DMS153 treated with DMSO at 0.1 percent for 48 hours (cell line): ENCODE measurements around the gene CBX2.

Experiments used
- DNase-seq: peaks from one replicate; lab custom pipeline; 2025; ENCODE audit not compliant: unreplicated experiment; lab: John Stamatoyannopoulos, UW

The CBX2 gene

DNA sequence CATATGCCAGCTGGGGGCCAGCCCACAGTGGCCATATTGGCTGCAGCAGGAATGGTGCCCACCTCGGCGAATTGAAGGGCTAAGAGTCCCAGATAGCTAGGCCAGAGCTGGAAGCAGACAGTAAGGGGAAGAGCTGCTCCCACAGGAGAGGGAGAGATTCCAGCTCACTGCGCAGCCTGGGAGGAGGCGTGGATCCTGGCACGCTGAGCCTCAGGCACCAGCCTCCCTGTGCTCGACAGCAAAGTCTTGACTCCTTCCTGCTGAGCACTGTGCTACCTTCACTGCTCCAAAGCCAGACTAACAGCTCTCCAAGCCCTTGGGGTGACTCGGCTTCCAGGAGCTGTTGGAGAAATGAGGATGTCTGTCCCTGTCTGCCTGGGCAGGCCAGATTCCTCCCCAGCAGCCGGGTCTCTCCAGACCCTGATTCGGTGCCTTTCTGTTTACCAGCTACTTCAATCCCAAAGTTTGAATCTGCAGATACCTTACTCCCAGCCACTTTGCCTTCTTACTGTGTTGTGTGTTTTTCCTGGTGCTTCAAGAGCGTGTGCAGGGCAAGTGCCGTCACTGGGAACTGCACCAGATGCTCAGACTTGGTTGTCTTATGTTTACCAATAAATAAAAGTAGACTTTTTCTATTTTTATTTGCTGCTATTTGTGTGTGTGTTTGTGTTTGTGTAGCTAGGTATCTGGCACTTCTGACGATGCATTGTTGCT lies 9.1 kb downstream of the CBX2 start:
- no peak for DNase-seq

DNA sequence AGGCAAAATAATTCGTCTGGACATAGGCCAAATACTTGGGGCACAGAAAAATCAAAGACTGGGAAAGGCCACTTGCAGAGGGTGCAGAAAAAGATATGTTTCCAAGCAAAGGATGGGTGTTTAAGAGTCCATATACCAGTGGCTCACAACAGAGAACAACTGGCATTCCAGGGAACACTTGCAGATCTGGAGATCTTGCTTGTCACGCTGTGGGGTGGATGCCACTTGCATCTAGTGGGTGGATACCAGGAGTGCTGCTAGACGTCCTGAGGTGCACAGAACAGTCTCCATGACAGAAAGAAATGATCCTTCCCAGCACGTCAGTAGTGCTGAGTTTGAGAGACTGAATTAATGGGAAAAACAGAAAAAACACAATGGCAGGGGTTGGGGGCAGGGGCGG lies 10.5 kb downstream of the CBX2 start:
- no peak for DNase-seq

DNA sequence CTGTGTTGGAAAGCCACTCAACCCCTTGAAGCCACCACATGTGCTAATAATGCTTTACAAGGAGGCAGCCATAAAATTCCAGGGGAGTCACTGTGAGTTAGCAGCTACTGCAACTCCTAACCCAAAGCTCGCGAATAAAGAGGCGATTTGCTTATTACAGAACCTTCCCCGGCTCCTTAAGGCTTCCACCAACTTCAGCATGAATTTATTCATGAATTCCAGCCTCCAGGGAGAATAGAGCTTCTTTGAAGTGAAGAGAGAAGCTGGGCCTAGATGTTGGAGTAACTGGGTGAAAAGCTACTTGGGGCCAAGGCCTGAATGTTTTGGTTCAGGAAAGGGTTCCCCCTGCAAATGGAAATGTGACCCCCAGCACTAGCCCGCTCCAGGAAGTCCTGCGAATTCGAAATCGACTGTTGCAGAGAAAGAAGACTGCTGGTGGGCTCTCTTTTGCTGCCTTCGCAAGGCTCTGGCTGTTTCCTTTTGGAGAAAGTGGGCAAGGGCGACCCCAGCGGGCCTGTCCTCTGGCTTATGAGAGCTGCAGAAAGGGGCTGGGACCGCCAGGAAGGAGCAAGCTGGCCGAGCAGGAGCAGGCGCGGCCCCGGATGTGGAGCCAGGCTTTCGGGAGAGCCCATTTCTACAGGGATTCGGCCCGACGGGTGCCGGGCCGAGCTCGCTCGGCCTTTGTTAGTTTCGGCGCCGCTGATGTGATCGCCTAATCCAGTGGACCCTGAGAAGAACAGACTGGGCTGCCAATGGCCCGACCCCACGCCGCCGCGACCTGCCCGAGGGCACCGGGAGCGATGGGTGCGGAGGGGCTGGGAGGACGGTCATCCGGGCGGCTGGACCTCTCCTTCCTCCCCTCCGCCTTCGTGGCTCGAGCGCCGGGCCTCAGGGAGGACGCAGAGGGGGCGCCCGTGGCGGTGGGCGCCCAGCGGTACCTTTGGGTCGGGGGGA lies 11.3 kb downstream of the CBX2 start:
- no peak for DNase-seq

DNA sequence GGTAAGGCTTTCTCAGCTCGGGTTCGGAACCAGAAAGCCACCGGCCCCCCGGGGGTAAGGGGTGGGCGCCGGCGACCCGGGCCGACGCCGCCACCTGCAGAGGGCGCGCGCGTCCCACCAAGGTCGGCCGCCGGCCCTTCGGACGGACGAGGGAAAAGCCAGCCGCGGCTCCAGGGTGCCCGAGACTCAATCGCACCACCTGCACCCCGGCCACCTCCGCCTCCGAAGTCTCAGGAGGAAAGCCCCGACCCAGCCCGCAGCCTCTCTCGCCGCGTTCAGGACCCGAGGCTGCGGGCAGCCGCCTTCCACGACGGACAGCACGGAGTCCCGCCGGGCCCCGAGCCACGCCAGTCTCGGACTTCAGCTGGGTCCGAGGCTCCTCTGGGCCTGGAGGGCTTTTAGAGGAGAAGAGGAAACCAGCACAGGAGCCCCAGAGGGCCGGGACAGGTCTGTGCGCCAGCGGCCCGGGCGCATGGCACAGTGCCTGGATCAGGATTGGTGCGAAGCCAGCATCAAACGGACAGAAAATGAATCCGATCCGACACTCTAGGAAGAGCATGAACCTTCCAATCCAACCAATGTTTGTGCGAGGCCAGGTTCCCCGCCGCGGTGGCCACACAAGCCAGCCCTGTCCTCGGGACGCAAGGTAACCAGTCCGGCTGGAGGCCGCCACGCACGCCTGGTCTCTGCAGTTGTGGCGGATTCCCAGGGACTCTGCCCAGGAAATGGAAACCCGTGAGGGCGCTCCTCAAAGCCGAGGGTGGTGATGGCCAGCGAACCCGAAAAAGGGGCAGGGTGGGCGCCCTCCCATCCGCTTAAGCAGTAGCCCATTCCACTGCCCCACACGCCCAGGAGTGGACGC lies 12.2 kb downstream of the CBX2 start:
- no peak for DNase-seq

DNA sequence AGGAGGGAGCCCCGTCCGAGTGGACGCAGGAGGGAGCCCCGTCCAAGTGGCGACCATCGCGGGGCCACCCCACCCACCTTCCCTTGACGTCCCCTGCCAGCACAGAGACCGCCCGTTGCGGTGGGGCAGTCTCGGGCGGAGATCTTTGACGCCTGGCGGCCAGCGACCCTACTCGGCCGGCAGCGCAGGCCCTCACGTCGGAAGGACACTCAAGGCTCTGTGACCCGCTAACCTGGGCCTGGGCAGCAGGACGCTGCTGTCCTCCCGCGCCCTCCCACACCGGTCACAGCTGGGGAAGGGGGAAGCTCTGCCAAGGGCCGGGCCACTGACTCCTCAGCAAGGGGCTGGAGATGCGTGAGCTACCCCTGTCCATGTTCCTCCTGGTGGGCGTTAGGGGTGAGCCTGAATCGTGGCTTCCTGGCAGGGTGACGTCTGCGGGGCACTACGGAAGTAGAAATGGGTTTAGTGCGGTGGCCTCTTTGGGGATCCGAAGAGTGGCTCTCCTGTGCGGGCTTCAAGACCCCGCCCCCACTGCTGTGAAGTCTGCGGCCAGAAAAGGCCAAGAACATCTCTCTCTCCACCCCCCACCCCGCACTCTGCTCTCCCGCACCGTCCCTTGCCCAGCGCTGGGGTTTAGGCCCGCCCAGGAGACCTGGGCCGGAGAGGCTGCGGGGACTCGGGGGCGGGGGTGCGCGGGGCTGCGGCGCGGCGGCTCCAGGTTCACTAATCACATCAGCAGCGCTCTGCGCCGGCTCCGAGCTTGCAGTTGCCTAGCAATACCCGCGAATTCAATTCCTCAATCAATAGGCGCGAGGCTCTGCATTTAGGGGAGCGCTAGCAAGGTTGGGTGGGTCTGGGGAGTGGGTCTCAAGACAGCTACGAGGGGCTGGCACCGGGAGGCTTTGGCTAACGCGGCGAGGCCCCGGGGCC lies 13.1 kb downstream of the CBX2 start:
- no peak for DNase-seq

DNA sequence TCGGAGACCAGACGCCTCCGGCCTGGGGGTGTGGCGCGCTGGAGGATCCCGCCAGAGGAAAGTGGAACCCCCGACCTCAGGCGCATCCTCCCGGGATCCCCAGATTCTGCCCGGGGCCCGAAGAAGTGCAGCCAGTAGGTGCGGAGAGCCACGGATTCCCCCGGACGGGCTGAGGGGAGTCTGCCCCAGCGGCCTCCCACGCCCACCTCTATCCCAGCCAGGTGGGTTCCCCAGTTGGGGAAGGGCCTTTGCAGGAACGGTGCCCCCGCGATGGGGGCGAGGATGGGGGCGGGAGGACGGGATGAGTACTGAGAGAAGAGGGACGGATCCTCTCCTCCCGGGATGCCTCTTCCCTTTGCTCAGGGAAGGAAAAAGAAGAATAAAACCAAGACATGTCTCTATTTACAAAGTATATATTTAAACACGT lies 13.8 kb downstream of the CBX2 start:
- DNase-seq: no peak

DNA sequence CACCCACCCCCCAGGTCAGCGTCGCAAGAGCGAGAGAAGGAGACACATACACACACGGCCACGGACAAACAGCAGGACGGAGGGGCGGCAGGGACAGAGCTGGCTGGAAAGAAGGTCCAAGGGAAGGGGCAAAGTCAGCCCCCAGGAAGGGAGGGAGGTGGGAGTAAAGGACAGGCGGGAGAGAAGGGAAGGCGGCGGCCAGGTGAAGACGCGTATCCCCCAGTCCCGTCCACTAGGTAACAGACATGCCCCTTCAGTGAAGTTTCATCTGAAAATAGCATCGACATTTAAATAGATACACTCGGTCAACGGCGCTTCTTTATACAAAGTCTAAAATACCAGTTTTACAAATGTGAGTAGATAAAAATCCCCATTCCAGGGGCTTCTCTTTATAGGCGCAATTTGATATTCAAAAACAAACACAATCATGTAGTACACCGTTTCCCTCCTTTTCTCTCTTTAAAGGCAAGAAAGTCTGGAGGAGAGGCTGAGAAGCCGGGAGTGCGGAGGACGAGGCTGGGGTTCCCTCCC lies 14.5 kb downstream of the CBX2 start:
- DNase-seq: no peak

DNA sequence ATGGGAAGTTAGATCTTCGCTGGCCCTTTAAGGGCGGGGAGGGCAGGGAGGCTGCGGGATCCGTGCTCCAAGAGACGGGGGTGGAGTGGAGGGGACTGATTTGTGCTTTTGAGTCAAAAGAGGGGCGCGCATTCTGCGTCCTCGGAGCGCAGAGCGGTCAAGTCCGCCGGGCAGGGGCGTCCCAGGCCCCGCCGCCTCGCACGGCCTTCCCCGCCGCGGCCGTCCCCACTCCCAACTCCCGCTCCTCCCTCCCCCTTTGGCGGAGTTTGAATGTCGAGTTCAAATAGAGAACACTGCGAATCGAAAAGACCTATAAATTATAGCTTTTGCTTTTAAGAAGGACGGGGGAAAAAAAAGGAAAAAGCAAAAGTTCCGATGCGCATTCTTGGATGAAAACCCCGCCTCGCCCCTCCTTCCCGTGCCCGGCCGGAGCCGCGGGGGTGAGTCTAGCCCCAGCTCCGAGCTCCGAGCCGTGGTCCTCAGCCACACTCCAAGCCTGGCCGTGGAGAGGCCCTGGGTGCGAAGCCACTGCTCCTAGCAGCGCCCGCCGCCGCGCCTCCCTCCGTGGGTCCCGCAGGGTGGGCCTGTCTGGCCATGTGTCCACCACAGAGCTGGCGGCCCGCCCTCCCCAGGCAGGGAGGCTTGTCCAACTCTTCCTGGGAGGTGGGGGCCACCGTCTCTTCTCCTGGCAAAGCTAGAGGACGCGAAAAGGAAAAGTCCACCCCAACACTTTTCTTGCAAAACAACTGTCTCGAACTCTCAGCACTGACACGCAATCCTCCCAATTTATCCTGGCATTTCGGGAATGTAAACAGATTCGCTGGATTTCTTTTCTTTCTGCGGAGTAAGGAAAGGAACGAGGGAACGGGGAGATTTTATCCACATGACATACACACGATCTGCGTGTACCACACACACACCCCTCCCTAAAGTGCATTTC lies 15.3 kb downstream of the CBX2 start:
- DNase-seq: no peak

DNA sequence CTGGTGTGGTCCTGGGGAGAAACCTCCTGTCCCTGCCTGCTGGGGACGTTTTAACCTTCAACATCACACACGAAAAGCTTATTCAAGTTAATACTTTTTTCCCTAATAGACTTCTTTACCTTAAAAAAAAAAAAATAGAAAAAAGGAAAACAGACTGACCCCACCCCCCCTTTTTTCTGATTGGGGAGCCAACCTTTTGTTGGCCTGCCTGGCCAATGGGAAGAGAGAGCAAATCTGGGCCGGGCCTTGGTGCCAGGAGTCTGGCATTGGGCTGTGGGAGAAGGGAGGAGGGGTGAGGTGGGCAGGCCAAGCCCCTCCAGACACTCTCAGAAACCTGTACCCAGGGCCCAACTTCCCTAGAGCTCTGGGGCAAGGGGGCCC lies 16.0 kb downstream of the CBX2 start:
- no peak for DNase-seq

DNA sequence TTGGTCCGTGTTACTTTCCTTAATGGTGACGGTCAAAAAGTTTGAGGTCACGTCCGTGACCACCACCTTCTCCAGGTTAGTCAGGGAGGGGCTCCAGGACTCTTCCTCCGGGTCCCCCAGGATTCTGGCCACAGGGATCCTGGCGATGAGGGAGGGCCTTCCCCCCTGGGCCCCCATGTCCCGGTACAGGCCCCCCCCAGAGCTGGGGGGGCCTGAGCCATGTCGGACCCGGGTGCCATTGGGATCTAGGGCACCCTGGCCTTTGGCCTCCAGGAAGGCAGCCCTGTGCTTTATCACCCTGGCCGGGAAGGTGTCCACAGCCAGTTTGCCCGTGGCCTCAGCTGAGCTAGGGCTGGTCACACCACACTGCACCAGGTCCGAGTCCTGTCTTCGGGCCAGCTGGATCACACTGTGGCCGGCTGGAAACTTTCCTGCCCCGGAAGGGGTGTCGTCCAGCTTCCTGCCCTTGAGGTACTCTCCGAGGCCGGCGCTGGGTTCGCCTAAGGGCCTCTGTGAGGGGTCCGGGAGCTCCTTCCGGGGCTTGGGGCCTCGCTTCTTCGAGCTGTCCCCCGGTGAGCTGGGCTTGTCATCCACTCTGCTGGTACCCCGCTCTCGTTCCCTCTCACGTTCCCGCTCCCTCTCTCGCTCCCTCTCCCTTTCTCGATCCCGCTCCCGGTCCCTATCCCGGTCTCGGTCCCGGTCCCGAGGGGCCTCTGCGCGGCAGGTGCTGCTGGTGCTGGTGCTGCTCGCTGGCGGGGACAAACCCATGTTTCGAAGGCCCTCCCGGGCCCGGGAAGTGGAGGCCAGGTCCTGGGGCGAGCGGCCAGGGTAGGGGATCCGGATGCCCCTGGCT lies 16.9 kb downstream of the CBX2 start:
- DNase-seq: no peak

DNA sequence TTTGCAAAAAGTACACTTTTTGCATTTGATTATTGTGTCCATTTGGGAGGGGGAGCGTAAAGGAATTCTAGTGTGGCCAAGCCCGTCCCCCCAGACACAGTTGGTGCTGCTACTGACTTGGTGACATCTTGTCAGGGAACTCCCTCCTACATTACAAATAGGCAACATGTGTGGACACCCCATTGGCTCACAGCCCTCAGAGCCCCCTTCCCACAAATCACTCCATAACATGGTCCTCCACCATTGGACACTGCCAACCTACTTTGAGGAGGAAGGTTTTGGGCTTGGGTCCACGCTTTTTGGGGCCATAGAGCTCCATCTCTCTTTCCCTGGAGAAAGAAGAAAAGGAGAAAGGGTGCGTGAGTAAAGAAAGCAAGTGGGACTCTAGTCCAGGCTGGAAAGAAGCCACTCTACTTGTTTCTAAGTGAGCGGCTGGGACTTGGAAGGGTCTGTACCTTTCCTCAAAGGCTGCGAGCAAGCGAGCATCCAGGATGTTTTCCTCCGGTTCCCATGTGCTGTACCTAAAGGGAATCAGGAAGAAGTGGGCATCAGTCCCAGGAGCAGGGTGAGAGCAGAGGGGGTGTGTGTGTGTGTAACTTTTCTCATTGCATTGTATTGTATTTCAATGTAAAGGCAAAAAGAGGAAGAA lies 18.0 kb downstream of the CBX2 start:
- DNase-seq: no peak

DNA sequence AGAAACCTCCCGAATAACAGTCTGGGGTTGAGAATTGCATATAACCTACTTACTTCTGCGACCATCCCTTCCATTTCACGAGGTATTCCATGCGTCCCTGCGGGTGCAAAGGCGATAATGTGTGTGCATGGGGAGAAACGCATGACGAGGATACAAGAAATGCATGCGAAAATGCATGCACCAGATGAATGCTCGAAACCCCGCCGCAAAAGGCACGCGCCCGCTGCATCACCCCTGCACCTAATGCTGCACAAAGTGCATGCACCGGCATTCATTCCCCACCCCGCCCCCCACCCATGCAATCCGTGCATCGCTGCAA lies 18.5 kb downstream of the CBX2 start:
- DNase-seq: no peak

DNA sequence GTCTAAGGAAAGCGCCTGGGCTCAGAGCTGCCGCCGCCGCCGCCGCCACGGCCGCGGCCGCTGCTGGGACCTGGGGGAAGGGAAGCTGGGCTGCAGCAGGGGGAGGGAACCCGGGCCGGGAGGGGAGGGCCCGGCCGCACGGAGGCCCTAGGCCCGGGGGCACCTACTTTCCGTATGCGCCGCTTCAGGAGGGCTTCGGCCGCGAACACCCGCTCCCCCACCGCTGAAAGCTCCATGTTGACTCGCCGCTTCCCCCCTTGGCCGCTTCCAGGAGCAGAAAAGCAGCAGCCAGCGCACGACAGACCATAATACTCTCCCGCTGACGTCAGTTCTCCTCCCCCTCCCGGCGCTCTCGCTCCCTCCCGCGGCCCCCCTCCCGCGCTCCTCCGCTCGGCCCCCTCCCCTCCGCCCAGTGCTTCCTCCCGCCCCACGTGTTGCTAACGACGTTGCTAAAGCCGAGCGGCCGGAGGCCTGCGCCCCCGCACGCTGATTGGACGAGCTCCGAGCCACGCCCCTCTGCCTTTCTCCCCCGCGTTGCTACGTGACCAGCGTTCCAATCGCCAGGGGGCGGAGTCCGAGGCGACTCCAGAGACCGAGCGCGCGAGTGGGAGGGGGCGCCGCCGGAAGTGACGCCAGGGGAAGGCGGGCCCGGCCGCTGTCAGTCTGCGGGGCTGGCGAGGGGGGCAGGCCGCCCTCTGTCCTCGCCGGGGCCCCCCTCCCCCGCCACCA lies 19.0 kb downstream of the CBX2 start, which contains the start of gene CBX8:
Gene CBX8, minus strand, starts transcription at position 315 of the 729 bp plus-strand sequence. Its CDS starts 79 bp downstream, at position 236.
- peak; percentile 97 for DNase-seq

DNA sequence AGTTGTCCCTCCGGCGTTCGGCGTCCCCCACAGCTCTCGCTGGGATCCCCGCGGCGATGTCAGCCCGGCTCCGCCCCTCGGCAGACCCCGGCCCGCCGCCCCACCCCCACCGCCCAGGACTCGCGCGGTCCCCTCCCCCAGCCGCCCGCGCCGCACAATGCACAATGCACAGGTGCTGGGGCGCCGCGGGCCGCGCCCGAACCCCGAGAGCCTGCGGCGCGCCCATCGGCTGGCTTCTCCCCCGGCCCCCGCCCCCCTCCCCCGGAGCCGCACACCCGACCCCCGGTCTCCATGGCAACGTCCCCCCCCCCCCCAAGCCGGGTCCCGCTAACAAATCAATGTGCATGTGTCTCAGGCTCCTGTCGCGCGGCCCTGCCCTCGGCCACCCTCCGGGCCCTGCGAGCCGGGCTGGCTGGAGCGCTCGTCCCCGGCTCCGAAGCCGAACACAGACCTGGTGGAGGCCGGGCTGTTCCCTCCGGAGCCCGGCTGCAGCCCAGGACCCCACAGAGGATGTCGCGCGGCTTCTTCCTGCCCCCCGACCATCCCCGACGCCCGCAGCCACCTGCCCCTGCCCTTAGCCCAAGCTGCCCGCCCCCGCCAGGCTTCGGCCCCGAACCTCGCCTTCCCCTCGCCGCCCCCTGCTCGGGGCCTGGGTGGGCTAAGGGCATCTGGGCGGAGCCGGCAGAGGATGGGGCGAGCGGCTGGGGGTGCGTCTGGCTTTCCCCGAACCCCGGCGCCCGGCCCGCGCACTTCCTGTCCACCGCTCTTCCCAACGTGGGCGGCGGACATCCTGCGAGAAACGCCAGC lies 19.7 kb downstream of the CBX2 start:
- DNase-seq: no peak

DNA sequence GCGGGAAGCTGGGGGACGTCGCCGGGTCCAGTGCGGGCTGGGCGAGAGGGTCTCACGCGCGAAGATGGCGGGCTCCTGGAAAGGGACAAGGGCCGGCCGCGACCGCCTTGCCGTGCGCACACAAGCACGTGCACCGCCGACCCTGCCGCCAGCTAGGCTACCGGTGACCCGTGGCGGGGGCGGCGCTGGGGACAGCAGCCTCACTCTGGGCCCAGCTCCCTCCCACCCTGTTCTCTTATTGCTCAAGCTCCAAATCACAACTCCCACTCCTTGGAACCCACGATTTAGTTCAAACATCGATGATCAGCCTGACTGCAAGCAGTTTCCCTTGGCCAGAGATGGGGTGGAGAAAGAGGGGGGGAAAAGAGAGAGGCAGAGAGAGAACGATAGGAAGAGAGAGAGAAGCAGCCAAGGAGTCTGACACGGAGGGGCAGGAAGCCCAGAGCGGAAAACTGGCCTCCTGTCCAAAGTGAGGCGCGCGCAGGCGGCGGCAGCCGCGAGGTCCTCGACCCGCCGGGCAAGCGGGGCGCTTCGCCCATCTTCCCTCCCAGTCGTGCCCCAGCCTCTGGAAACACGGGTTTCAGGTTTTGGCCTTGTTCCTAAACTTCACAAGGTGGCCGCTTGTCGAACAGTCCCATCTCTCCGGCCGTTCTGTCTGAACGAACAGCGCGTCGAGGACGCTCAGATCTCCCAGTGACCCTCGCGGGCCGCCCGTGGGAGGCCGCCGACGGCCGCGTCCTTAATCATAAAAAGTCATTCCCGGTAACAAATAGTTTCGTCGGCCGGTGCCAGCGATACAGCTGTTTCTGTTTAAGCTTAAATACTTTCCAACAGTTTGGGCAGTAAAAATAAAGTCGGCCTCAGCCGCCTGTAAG lies 20.6 kb downstream of the CBX2 start:
- DNase-seq: no peak
